OCI-M2 (cell line): ENCODE measurements around the gene C6orf120.
"Not testable (repeated sequence)": the region's sequence is repeated elsewhere in the genome, so short reads cannot be mapped to it uniquely, and the experiment has no call there.

ENCODE experiments used
- DNase-seq: peaks from one replicate; lab custom pipeline; 2025; ENCODE audit not compliant: unreplicated experiment; lab: John Stamatoyannopoulos, UW

Gene C6orf120

DNA sequence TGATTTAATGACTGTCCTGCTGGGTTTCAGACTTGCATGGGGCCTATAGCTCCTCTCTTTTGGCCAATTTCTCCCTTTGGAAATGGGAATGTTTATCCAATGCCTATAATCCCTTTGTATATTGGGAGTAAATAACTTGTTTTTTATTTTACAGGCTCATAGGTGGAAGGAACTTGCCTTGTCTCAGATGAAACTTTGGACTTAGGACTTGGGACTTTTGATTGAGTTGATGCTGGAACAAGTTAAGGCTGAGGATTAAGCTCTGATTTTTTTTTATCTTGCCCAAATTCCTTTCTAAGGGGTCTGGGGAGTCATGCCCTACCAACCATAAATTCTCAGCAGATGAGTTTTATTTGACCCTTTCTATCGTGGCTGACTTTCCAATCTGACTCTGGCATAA lies 23.6 kb upstream of the C6orf120 start:
- no peak for DNase-seq

DNA sequence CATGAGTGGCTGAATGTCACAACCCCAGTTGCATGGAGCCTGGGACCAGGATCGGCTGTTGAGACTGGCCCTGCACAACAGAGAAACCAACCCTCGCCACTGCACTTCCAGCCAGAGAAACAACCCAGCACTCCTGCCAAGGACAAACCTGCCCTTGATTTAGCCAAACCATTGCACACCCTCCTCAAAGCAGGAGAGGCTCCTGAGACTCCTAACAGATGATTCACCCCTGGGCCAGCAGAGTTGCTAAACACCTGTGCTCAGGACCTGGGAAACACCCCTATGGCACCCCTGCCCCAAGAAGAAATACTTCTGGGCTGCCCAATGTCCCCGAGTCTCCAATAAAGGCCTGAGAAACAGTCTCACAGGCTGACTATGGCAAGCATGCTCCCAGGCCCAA lies 17.9 kb upstream of the C6orf120 start:
- no peak for DNase-seq

DNA sequence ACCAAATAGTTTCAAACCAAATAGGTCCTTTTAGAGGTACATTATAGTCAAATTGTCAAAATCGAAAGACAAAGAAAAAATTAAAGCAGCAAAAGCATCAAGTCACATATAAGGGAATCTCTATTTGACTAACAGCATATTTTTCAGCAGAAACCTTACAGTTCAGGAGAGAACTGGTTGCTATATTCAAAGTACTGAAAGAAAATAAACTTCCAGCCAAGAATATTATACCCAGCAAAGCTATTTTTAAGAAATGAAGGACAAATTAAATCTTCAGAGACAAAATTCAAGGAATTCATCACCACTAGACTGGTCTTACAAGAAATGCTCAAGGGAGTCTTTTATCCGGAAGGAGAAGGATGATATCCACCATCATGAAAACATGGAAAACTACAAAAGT lies 16.1 kb upstream of the C6orf120 start:
- no peak for DNase-seq

DNA sequence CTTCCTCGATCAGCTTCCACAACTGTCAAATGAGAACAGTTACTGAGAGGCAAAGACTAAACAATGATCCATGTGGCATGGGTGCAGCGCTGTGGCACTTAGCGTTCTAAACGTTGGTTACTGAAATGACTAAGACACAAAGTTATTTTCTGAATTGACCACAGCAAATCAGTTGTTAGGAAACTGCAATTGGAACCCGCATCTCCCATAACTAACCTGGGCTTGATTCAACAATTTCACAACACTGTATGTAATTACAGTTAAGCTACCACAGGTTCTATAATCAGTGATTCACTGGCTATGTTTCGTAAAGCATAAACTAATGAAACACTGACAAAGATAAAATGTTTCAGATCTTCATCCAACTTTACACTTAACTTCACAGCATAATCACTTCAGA lies 12.6 kb upstream of the C6orf120 start:
- no peak for DNase-seq

DNA sequence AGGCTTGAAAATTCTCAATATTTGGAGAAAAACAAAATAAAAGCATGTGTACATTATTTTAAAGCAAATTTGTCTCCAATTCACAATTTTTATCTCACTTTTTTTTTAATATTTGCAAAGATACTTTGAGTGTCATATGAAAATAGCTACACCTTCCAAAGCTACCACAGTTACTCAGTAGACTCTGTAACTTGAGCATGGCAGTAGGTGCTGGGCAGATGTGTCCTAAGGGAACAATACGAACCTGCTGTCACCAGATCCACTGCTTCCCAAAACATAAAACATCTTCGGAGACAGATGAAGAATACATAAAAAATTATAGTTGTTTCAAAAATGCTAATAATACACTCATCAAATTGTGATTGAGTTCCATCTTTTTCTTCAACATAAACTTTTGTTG lies 10.7 kb upstream of the C6orf120 start:
- no peak for DNase-seq

DNA sequence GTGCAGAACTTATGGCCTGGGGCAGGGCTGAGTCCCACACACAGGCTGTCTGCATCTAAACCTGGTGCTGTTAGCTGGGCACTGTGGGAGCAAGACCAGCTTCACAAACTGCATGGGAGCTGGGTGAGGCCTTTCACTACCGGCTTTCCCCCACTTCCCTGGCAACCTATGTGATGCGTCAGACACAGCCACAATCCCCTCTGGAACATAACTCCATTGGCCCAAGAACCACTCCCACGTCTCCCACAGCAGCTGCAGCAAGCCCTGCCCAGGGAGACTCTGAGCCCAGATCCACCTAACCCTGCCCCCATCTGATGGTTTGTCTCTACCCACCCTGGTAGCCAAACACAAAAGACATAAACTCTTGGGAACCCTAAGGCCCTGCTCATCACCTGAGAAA lies 9.4 kb upstream of the C6orf120 start:
- no peak for DNase-seq

DNA sequence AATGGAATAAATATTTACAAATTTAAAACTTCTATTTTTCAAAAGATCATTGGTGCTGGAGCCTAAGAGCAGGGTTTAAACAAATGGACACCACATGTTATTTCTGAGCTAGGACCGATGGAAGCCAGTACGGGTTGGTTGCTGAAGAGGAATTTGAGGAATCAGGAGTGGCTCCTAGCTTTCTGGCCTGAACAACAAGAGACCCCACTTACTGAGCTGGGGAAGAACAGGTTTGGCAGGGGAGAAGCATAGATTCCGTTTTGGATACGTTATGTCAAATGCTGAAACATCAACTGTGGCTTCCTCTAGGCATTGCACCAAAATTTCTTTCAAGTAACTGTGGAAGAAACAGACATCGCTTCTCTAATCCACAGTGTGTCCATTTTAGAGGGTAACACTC lies 6.8 kb upstream of the C6orf120 start:
- no peak for DNase-seq

DNA sequence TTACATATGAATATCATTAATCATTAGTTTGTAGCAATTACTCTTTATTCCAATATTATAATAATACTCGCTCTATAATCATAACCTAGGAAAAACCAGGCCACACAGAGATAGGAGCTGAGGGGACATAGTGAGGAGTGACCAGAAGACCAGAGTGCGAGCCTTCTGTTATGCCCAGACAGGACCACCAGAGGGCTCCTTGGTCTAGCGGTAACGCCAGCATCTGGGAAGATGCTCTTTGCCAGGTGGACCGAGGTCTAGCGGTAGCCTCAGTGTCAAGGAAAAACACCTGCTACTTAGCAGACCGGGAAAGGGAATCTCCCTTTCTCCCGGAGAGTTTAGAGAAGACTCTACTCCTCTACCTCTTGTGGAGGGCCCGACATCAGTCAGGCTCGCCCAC lies 4.8 kb upstream of the C6orf120 start:
- not testable (repeated sequence) for DNase-seq

DNA sequence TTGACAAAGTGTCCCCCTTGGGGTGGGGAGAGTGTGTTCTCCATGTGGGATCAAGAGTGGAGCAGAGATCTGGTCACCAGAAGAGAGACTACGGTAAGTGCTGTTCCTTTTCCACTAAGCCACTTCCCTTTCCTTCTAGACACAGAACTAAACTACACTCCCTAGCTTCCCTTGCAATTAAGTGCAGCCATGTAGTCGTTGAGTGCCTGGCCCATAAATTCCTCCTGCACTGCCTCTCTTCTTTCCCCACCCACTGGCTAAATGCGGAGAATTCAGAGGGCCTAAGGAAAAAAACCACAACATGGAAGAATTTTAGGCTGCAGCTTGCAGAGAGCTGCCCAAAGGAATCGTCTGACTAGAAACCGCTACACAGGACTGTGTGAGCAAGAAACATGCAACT lies 1.6 kb upstream of the C6orf120 start:
- DNase-seq = no peak

DNA sequence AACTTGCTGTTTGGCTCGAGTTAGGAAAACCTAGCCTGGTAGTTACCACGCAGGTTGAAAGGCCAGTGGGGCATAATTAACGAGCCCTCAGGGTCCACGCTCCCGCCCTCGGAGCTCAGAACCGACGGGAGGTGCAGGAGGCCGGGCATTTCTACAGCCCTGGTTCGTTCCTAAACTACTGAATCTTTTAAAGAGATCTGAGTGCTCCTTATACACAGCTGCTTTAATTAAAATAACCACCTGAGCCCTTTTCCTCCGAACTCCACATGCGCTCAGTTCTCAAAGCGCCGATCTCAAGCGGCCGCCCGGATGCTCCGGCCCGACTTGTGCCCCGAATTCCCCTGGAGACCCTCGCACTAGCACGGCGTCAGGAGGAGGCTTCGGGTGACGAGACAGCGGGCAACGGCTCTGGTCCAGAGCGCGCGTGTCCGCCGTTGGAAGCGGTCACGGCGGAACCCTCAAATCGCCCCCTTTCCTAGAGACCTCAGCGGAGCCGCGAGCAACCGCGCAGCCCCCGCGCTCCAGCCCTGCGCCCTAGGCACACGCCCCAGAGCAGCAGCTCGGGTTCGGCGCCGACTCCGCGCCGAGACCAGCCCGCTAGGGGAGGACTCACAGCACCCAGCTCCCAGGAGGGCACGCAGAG lies 494 bp upstream of the C6orf120 start:
- DNase-seq = no peak

DNA sequence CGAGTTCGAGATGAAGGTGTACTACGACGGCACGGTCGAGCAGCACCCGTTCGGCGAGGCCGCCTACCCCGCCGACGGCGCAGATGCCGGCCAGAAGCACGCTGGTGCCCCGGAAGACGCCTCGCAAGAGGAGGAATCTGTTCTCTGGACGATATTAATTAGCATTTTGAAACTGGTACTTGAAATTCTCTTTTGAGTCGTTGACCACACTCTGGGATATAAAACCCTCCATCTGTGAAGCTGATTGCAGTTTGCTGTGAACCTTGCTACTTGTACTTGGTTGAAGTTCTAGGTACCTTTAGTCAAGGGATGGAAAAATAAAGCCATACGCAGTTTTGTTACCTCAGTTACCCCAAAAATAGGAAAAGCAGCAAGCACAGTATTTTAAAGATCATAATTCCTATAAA lies 917 bp downstream of the C6orf120 start:
- DNase-seq = no peak

DNA sequence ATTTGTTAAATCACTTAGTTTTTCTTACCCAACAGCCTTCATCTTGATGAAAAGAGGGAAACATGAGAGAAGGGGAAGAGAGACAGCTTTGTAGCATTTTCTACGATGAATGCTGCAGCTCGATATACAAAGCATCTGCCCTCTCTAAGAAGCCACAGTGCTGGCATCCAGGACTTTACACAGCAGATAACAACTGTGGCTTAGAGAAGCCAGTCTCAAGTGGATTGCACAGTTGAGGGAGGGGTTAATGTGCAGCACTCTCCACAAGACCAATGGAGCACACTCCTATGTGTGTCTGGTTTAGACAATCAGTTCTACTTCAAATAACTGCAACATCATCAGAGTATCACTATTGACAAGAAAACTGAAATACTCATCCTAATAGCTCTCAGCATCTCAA lies 5.8 kb downstream of the C6orf120 start:
- DNase-seq = peak; percentile 48

DNA sequence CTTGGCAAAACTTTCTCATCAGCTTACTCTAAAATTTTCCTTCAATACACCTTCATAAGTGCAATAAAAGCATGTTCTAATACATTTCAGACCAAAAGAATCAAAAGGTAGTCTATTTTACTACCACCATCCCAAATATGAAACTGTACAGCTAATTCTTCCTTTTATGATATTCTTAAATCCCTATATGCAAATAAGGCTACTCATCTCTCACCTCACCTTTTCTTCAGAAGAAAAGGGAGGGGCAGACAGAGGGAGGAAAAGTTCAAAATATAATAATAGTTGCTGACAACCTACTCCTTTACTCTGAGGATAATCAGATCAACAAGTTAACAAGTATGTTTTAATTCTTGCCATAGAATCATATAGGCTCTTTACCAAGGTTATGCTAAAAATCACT lies 7.4 kb downstream of the C6orf120 start:
- no peak for DNase-seq

DNA sequence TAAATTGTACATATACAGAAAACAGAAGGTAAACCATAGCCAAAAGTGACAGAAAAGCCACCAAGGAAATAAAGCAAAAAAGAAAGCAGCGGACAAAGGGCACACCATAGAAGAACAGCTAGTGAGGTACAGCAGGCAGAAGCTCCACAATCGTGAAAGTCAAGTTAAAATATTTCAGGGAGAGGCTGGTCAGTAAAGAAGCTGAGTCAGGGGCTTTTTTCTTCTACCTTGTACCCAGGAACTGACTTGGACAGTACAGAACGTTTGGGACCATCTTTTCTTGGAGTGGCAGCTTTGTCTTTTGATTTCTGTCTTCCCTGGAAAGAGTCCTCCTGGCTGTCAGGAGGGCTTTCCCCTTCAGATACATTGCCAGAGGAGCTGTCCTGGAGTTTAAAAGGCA lies 8.1 kb downstream of the C6orf120 start:
- DNase-seq = no peak

DNA sequence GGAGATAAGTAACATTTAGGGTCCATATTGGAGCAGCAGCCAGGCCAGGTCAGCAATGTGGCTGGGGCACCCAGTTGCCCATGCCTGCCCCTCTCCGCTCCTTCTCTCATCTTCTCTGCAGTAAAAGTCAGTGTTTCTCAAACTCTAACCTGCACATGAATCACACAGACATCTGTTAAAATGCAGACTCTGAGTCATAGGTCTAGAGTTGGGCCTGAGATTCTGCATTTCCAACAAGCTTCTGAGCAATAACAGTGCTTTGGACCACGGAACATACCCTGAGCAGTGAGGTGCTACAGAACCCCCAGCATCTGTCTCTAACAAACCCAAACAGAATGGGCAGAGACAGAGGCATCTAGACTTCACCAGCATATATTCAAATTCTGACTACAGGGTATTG lies 12.3 kb downstream of the C6orf120 start:
- DNase-seq = no peak

DNA sequence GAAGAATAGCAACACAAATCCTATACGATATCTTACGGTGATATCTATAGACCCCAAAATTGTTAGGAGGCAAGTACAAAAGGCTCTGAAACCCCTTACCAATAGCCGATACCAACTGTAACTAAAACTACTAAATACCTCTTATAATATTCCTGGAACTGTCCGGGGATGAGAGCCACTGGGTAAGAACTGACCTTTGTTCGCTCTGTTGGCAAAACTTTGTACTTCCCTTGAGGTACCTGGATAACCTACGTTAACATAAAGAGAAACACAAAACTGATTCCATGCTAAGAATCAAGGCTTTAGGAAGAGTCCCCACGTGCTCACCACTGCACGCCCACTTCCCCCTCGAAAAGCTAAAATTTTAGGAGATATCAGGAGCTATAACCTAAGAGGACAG lies 12.7 kb downstream of the C6orf120 start:
- no peak for DNase-seq

DNA sequence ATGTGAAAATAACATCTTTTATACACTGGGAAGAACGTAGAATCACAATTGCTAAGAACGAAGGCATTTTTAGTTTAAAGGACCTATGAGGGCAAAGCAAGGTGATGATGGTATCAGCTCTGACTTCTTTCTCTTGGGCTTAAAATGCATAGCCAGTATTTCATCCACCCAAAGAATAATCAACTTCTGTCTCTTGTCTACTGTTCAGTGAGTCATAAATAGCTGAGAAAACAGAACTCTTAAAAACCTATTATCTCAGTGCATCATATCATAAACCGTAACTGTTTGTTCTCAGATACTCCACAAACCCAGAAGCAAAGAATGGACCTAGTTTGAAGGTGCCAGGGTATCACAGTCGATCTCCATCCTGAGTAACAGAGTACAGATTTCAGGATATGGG lies 17.2 kb downstream of the C6orf120 start:
- DNase-seq = no peak

DNA sequence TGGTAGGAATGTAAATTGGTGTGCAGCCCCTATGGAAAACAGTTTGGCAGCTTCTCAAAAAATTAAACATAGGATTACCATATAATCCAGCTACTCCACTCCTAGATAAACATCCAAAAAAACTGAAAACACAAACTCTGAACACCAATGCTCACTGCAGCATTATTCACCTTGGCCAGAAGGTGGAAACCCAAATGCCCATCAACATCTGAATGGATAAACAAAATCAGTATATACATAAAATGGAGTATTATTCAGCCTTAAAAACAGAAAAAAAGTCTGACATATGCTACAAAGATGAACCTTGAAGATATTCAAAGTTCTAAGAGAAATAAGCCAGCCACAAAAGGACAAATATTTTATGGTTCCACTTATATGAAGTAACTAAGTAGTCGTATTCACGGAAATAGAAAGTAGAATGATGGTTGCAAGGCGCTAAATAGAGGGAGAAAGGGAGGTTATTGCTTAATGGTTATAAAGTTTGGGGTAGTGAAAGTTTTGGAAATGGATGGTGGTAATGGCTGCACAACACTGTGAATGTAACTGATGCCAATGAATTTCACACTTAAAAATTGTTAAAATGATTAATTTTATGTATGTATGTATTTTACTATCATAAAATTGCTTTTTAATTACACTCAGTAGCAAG lies 18.4 kb downstream of the C6orf120 start:
- DNase-seq = no peak

DNA sequence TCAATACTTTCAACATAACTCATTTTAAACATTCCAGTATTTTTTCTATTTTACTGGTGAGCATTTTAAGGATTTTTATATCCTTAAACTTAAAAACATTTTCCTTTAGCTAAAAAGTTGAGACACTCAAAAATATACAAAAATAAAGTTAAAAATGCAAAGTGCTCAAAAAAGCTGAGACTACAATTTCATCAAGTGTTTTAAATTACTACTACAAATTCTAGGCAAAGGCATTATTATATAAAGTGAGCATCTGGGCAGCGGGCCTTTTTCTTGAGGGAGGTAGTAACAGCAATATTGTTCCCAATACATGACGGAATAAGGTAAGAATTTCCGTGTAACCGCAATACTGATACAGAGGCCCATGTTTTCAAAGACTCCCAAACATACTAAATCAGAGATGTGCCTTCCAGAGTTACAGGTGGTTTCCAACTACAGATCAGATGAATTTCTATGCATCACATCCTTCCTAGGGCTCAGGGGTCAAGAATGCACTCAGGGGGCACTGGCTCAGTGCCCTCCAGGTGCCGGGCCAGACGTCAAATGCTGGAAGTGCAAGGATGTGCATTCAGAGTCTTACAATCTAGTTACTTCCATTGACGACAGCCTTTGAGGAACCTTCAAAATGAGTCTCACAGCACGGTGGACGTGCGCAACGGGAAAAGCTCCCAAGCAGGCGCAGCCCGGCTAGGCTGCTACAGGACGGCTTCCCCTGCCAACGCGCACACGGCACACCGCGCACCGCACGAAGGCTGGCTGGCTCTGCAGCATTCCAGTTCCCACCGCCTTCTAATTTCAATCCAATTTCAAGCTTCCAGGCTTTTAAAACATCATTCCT lies 20.7 kb downstream of the C6orf120 start:
- DNase-seq = no peak

DNA sequence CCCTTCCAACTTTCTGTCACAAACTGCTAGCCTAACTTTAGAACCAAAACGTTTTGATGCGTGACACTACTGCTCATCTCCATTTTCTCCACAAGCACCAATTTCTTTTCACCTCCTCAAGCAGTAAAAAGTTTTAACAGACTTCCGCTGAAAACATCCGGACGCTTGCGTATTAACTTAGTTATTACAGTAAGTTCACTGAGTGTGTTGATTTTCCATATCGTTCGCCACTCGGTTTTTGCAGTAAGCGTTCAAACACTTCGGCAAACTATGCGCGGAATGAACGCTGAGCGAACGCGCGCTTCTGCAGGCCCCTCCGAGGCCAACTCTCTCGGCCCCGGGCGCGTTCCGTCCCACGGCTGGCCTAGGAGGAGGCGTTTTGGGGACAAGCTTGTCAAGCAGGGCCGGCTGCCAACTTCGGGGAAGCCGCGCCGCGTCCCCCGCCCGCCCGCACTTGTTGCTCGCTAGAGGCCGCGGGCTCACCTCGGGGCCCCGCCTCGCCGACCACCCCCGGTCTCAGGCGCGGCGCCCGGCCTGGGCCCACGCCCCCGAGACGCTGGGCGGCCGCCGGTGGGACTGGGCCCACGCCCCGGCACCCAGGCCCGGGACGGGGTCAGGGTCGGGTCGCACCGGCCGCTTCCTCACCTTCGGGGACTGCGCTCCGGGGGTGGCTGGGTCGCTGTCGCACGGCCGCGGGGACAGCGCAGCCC lies 21.4 kb downstream of the C6orf120 start:
- DNase-seq = no peak

DNA sequence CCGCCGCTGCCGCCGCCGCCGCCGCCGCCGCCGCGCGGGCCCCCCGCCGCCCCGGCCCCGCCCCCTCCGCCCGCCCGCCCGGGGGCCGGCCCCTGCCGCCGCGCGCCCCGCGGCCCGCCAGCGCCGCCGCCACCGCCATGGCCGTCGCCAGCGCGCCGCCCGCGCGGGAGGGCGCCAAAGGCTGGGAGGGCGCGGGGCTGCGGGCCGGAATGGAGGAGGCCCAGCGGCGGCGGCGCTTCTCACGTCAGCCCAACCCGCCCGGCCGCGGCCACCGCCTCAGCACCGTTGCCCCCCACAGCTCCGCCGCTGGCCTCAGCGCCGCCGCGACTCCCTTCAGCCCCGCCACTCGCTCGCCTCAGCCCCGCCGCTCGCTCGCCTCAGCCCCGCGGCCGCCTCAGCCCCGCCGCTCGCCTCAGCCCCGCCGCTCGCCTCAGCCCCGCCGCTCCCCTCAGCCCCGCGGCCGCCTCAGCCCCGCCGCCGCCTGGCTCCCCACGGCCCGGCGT lies 22.1 kb downstream of the C6orf120 start:
- DNase-seq = no peak
